ENCODE measurements around the gene SERPING1.
A peak's percentile ranks its signal among the peaks of the same experiment; 100 is the strongest.

Gene SERPING1

GRCh38 chr11:57597461-57597915 lies at the start of gene SERPING1:
TSS of gene SERPING1 (plus strand) at chr11:57597685. CDS start at chr11:57598271, 586 bp downstream.
- DNase-seq: no peak

- no peak for DNase-seq
These were observed 49.6 kb upstream of the SERPING1 start for GRCh38 chr11:57547854-57548377.

- DNase-seq: no peak
These were observed 47.5 kb upstream of the SERPING1 start for GRCh38 chr11:57549983-57550382.

GRCh38 chr11:57551941-57552340 lies 45.5 kb upstream of the SERPING1 start:
- no peak for DNase-seq

- no peak for DNase-seq
These were observed 45.0 kb upstream of the SERPING1 start for GRCh38 chr11:57552479-57552878.

GRCh38 chr11:57555393-57555792 lies 42.1 kb upstream of the SERPING1 start:
- DNase-seq: no peak

- DNase-seq: no peak
These were observed 41.4 kb upstream of the SERPING1 start for GRCh38 chr11:57556041-57556440.

GRCh38 chr11:57560146-57560545 lies 37.3 kb upstream of the SERPING1 start:
- no peak for DNase-seq

GRCh38 chr11:57562596-57562995 lies 34.9 kb upstream of the SERPING1 start:
- no peak for DNase-seq

- no peak for DNase-seq
These were observed 31.2 kb upstream of the SERPING1 start for GRCh38 chr11:57566005-57566904.

- no peak for DNase-seq
These were observed 30.5 kb upstream of the SERPING1 start for GRCh38 chr11:57566905-57567514.

- no peak for DNase-seq
These were observed 29.8 kb upstream of the SERPING1 start, which contains the start of gene UBE2L6 for GRCh38 chr11:57567515-57568329. TSS of gene UBE2L6 (minus strand) at chr11:57567672. CDS start at chr11:57567611, 61 bp downstream.

GRCh38 chr11:57568330-57568766 lies 29.1 kb upstream of the SERPING1 start:
- DNase-seq: peak; percentile 58

- DNase-seq: no peak
These were observed 25.9 kb upstream of the SERPING1 start for GRCh38 chr11:57571606-57572005.

- no peak for DNase-seq
These were observed 23.4 kb upstream of the SERPING1 start for GRCh38 chr11:57574061-57574460.

GRCh38 chr11:57584341-57584740 lies 13.1 kb upstream of the SERPING1 start:
- no peak for DNase-seq

GRCh38 chr11:57585301-57585700 lies 12.2 kb upstream of the SERPING1 start:
- no peak for DNase-seq

GRCh38 chr11:57586711-57587245 lies 10.7 kb upstream of the SERPING1 start:
- no peak for DNase-seq

- DNase-seq: no peak
These were observed 9.3 kb upstream of the SERPING1 start for GRCh38 chr11:57588046-57588710.

- DNase-seq: no peak
These were observed 1.1 kb upstream of the SERPING1 start for GRCh38 chr11:57596266-57596885.

Measured in NCI-H1694 (cell line).